IPS DF 6.9 (cell line): ENCODE results near the gene ABCA12.
"Not testable (repeated sequence)": the region's sequence is repeated elsewhere in the genome, so short reads cannot be mapped to it uniquely, and the experiment has no call there.

Experiments used
- DNase-seq: peaks from one replicate; pipeline ENCODE4 v3.0.0-alpha.2; 2013; ENCODE audit warnings: low read depth, low spot score
- H3K27ac ChIP-seq: one replicate; pipeline ENCODE4 v1.5.1; 2013; ENCODE audit warnings: low read length, control low read depth
- H3K27me3 ChIP-seq: 2 replicates; pipeline ENCODE4 v1.6.1; 2013; ENCODE audit warnings: mild to moderate bottlenecking, low read length; ENCODE audit not compliant: control insufficient read depth, insufficient read depth
- H3K36me3 ChIP-seq: 2 replicates; pipeline ENCODE4 v1.6.1; 2013; ENCODE audit warnings: low read length; ENCODE audit not compliant: control insufficient read depth, insufficient read depth
- H3K4me1 ChIP-seq: 2 replicates; pipeline ENCODE4 v1.6.1; 2013; ENCODE audit warnings: low read length; ENCODE audit not compliant: control insufficient read depth, insufficient read depth
- H3K4me3 ChIP-seq: 2 replicates; pipeline ENCODE4 v1.5.1; 2013; ENCODE audit warnings: mild to moderate bottlenecking, low read length
- H3K9me3 ChIP-seq: 2 replicates; pipeline ENCODE4 v1.6.1; 2013; ENCODE audit warnings: low read length, inconsistent platforms; ENCODE audit not compliant: control insufficient read depth, insufficient read depth
- WGBS: extraction: QIAGEN DNeasy Blood & Tissue Kit; methylation state at CpG from one replicate; pipeline ENCODE4 v1.1.7; 2013; ENCODE audit warnings: mixed read lengths, missing lambda C conversion rate; ENCODE audit not compliant: insufficient read length, insufficient coverage; 5-methylcytosine and 5-hydroxymethylcytosine counted together

The ABCA12 gene, protein sequence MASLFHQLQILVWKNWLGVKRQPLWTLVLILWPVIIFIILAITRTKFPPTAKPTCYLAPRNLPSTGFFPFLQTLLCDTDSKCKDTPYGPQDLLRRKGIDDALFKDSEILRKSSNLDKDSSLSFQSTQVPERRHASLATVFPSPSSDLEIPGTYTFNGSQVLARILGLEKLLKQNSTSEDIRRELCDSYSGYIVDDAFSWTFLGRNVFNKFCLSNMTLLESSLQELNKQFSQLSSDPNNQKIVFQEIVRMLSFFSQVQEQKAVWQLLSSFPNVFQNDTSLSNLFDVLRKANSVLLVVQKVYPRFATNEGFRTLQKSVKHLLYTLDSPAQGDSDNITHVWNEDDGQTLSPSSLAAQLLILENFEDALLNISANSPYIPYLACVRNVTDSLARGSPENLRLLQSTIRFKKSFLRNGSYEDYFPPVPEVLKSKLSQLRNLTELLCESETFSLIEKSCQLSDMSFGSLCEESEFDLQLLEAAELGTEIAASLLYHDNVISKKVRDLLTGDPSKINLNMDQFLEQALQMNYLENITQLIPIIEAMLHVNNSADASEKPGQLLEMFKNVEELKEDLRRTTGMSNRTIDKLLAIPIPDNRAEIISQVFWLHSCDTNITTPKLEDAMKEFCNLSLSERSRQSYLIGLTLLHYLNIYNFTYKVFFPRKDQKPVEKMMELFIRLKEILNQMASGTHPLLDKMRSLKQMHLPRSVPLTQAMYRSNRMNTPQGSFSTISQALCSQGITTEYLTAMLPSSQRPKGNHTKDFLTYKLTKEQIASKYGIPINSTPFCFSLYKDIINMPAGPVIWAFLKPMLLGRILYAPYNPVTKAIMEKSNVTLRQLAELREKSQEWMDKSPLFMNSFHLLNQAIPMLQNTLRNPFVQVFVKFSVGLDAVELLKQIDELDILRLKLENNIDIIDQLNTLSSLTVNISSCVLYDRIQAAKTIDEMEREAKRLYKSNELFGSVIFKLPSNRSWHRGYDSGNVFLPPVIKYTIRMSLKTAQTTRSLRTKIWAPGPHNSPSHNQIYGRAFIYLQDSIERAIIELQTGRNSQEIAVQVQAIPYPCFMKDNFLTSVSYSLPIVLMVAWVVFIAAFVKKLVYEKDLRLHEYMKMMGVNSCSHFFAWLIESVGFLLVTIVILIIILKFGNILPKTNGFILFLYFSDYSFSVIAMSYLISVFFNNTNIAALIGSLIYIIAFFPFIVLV (N-terminal part only)

GRCh38 chr2:215138479-215138878, at the start of gene ABCA12:
TSS of gene ABCA12 (minus strand) at chr2:215138626. CDS start at chr2:215138208, 418 bp downstream.
- Histone ChIP-seq H3K4me1 (no peaks in the 10 kb centered on the region), H3K27ac (no peak within 1 kb of the TSS), H3K36me3 (no peaks in the 10 kb centered on the region), H3K4me3 (no peak within 1 kb of the TSS), H3K9me3 (no peaks in the 10 kb centered on the region), H3K27me3 (no peaks in the 10 kb centered on the region)
- no peak for DNase-seq
- WGBS = no CpG with 5 or more reads among the region's 2 CpGs

DNA sequence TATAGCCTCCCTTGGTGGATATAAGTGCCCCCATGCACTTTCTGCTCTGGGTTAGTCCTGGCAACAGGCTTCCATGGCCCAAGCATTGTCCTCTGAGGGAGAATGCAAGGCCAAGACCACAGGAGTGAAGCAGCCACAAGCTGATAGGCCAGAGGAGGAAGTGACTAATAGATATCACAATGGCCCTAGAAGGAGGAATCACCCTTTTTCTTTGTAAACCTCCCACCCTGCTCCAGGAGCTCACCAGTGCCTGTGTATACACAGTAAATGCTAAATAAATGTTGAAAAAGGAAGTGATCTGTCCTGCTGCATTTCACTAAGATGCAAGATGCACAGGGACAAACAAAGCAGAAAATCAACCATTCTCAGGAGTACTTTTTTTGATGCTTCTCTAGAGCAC, 49.7 kb upstream of the ABCA12 start:
- no peak overlapping the region for H3K4me3 ChIP-seq
- DNase-seq = no peak
- H3K27ac ChIP-seq = no peak overlapping the region
- H3K9me3 ChIP-seq = no peaks in the 10 kb centered on the region
- no peaks in the 10 kb centered on the region for H3K27me3 ChIP-seq
- H3K36me3 ChIP-seq = no peaks in the 10 kb centered on the region
- H3K4me1 ChIP-seq = no peaks in the 10 kb centered on the region

DNA sequence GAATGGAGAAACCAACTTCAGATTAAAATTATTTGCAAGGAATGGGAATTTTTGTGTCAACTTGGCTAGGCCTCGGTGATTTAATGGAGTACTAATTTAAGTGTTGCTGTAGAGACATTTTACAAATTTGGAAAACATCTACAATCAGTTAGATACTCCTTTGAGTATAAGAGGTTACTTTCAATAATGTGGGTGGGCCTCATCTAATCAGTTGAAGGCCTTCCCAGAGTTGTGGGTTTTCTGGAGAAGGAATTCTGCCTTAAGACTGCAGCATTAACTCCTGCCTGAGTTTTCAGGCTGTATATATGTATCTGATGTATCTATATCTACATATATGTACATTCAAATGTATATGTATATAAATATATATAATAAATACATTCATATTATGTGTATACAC, 47.6 kb upstream of the ABCA12 start:
- DNase-seq = no peak
- H3K27me3 ChIP-seq = no peaks in the 10 kb centered on the region
- no peak overlapping the region for H3K4me3 ChIP-seq
- H3K36me3 ChIP-seq = no peaks in the 10 kb centered on the region
- no peak overlapping the region for H3K27ac ChIP-seq
- H3K9me3 ChIP-seq = no peaks in the 10 kb centered on the region
- no CpG with 5 or more reads among the region's 1 CpG for WGBS
- no peaks in the 10 kb centered on the region for H3K4me1 ChIP-seq

DNA sequence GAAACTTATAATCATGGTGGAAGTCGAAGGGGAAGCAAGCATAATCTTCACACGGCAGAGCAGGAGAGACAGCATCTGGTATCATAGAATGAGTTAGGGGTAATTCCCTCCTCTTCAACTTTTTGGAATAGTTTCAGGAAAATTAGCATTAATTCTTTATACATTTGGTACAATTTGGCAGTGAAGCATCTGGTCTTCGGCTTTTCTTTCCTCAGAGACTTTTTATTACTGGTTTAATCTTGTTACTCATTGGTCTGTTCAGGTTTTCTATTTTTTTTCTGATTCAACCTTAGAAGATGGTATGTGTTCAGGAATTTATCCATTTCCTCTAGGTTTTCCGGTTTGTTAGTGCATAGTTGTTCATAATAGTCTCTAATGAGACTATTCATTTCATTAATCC, 39.7 kb upstream of the ABCA12 start:
- H3K27ac ChIP-seq = no peak overlapping the region
- WGBS = no CpG with 5 or more reads among the region's 4 CpGs
- no peak for DNase-seq

DNA sequence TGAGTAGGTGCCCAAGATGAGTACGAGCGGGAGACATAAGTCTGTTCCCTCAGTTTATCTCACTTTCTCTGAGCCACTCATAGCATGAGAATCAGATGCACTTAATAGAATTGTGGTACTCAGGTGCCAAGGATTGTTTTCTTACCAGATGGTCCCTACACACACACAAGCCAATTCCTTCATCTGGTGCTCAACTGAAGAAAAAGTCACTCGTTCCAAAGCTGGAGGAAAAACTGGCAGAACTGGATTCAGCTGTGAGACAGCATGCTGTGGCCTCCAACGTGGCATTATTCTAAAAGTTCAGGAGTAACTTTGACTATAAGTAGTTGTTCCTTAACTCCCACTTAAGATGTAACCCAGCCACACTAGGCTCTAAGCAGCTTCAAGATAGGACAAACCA, 33.4 kb upstream of the ABCA12 start:
- WGBS = no CpG with 5 or more reads among the region's 4 CpGs
- H3K36me3 ChIP-seq = no peaks in the 10 kb centered on the region
- H3K4me1 ChIP-seq = no peaks in the 10 kb centered on the region
- H3K4me3 ChIP-seq = no peak overlapping the region
- no peaks in the 10 kb centered on the region for H3K27me3 ChIP-seq
- H3K27ac ChIP-seq = no peak overlapping the region
- DNase-seq = no peak
- H3K9me3 ChIP-seq = no peaks in the 10 kb centered on the region

More for the DNA sequence above, 39.7 kb upstream of the ABCA12 start:
- Histone ChIP-seq H3K4me1 (no peaks in the 10 kb centered on the region), H3K36me3 (no peaks in the 10 kb centered on the region), H3K9me3 (no peaks in the 10 kb centered on the region), H3K4me3 (no peak overlapping the region), H3K27me3 (no peaks in the 10 kb centered on the region)

DNA sequence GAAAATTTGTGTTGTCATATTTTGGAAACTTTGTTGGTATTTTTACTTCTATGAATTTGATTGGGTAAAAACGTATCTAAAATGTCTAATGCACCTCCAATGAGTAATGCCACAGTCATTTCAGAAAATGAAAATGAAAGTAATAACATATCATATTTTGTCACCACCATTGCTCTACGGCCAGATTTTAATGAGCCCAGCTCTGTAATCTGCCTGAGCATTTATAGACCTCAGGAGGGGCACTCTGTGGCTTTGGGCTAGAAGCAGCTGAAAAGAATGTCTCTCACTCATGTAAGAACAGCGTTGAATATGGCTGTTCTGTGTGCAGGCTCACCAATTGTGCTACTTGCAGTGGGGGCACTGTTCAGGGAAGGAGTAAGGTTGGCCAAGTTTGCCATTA, 32.7 kb upstream of the ABCA12 start:
- H3K9me3 ChIP-seq = no peaks in the 10 kb centered on the region
- DNase-seq = no peak
- H3K27ac ChIP-seq = no peak overlapping the region
- H3K4me1 ChIP-seq = no peaks in the 10 kb centered on the region
- H3K27me3 ChIP-seq = no peaks in the 10 kb centered on the region
- H3K36me3 ChIP-seq = no peaks in the 10 kb centered on the region
- no peak overlapping the region for H3K4me3 ChIP-seq
- WGBS = no CpG with 5 or more reads among the region's 3 CpGs

DNA sequence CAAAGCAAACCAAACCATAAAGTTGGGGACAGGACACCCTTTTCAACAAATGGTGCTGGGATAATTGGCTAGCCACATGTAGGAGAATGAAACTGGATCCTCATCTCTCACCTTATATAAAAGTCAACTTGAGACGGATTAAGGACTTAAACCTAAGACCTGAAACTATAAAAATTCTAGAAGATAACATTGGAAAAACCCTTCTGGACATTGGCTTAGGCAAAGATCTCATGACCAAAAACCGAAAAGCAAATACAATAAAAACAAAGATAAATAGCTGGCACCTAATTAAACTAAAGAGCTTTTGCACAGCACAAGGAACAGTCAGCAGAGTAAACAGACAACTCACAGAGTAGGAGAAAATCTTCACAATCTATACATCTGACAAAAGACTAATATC, 28.1 kb upstream of the ABCA12 start:
- H3K36me3 ChIP-seq, H3K27me3 ChIP-seq, DNase-seq, H3K4me3 ChIP-seq, H3K27ac ChIP-seq, H3K4me1 ChIP-seq, H3K9me3 ChIP-seq: not testable (repeated sequence)
- no CpG with 5 or more reads among the region's 2 CpGs for WGBS

GRCh38 chr2:215163319-215163718, 24.9 kb upstream of the ABCA12 start:
- H3K4me3 ChIP-seq = not testable (repeated sequence)

DNA sequence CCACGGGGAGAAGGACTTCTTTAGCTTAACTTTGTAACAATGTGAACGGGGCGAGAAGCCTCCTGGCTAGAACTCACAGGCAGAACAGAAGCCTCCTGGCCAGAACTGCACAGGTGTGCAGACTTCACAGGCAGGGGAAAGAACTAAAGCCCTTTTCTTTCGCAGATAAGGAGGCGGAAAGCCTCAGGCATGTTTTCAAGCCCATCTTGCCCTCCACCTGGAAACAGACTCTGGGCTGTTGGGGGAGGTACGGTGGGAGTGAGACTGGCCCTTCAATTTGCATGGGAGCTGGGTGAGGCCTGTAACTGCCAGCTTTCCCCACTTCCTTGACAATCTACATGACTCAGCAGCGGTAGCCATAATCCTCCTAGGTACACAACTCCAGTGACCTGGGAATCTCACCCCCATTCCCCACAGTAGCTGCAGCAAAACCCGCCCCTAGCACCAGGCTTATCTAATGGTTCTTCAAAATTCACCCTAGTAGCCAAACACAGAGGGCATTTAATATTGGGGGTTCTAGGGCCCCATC, 22.9 kb upstream of the ABCA12 start:
- Histone ChIP-seq H3K4me3 (no peak overlapping the region), H3K27me3 (no peaks in the 10 kb centered on the region), H3K4me1 (no peaks in the 10 kb centered on the region), H3K27ac (no peak overlapping the region), H3K9me3 (no peaks in the 10 kb centered on the region), H3K36me3 (no peaks in the 10 kb centered on the region)
- no peak for DNase-seq
- no CpG with 5 or more reads among the region's 8 CpGs for WGBS

More at GRCh38 chr2:215163319-215163718, 24.9 kb upstream of the ABCA12 start:
- H3K9me3 ChIP-seq, H3K27ac ChIP-seq, DNase-seq, H3K4me1 ChIP-seq, H3K36me3 ChIP-seq, H3K27me3 ChIP-seq: not testable (repeated sequence)
- no CpG with 5 or more reads among the region's 31 CpGs for WGBS

DNA sequence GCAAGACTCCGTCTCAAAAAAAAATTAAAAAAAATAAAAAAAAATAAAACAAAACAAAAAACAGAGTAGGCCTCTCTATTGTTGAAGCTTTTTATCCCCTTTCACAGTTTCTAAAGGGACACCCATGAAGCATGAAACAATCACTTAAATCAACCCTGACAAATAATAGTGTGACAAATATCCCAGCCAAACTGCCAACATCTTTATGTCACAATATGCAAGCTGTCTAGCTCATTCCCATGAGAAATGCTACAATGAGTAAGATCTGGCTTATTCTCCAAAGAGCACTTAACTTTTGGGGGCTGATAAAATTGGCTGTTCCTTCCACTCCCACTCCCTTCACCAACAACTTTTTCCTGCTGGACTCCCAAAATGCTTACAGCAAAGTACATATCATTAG, 21.7 kb upstream of the ABCA12 start:
- no peak for DNase-seq
- no CpG with 5 or more reads among the region's 1 CpG for WGBS
- H3K4me3 ChIP-seq = no peak overlapping the region
- no peaks in the 10 kb centered on the region for H3K36me3 ChIP-seq
- no peaks in the 10 kb centered on the region for H3K27me3 ChIP-seq
- no peaks in the 10 kb centered on the region for H3K4me1 ChIP-seq
- no peaks in the 10 kb centered on the region for H3K9me3 ChIP-seq
- no peak overlapping the region for H3K27ac ChIP-seq
